Measurements from ENCODE around the gene CALML3. TPM values are rescaled to one million over a fixed set of nuclear protein-coding genes. Genes with fewer than 3 reads are reported as not detected.
A peak's percentile ranks its signal among the peaks of the same experiment; 100 is the strongest.

Gene CALML3
- total and polyA plus RNA-seq, 2 of the 13 experiments (the other 11 are each of a cell fraction or from before 2014, with no cell fraction given): not detected

DNA sequence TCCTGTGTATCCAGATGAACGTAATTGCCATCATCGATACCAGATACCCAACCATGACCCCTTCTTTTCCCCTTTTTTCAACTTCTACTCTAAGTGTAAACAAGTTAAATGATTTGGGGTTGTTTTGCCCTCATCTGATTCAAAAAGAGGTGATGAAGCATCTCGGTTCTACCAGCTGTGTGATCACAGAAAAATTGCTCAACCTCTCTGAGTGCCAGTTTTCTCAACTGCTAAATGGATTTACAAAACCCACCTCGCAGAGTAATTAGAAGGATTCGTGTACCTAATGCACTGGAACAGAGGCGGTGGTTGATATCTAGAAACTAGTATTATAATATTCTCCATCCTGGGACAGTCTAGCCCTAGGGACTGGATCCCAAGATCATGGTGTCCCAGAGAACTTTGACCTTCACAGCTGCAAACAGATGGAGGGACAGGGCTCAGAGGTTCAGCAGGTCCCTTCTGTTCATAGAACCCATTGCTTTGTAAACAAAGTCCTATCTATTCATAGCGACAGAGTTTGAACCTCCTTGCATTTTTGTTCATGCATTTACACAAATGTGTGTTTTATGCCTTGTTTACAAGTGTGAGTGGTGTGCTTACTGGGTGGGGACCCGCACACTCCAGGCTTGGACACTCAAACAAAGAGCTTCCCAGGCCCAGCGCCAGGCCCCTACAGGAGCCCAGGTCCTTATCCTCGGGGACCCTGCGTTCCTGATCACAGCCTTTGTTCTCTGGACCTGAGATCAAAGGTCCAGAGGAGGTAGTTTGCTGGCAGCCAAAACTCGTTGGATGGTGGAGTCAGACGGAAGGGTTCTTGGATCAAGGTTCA lies 46.4 kb downstream of the CALML3 start (continued):
- TF ChIP-seq POGZ (CRISPR knock-in tag; IDR thresholded peaks at IDR 0.05) (peak; percentile 59; the same call in 1 of the 2 replicates), NFYB (CRISPR knock-in tag; IDR thresholded peaks at IDR 0.05) (no peak), SAP130 (CRISPR knock-in tag; IDR thresholded peaks at IDR 0.05; ENCODE audit: low read depth) (peak; percentile 10; the same call in 1 of the 2 replicates), CREM (IDR thresholded peaks at IDR 0.05) (peak; percentile 49; the same call in 1 of the 2 replicates), CREM (CRISPR knock-in tag; IDR thresholded peaks at IDR 0.05) (no peak), TCF7 (IDR thresholded peaks at IDR 0.05; ENCODE audit: low read depth) (peak; percentile 30; the same call in 1 of the 2 replicates), GATAD1 (CRISPR knock-in tag; IDR thresholded peaks at IDR 0.05) (no peak), FOXK1 (CRISPR knock-in tag; IDR thresholded peaks at IDR 0.05; ENCODE audit: borderline replicate concordance, low read depth) (0 out of 2 replicates have a peak, but pooled peaks have one; percentile 28), RFX3 (CRISPR knock-in tag; IDR thresholded peaks at IDR 0.05) (no peak), ZNF292 (CRISPR knock-in tag; IDR thresholded peaks at IDR 0.05; ENCODE audit: borderline replicate concordance, low read depth) (peak; percentile 51; the same call in 1 of the 2 replicates), KLF9 (CRISPR knock-in tag; IDR thresholded peaks at IDR 0.05; ENCODE audit: low read depth) (no peak), SALL1 (CRISPR knock-in tag; IDR thresholded peaks at IDR 0.05) (peak; percentile 93), HDAC2 (CRISPR knock-in tag; IDR thresholded peaks at IDR 0.05) (0 out of 2 replicates have a peak, but pooled peaks have one; percentile 50), KDM2A (CRISPR knock-in tag; IDR thresholded peaks at IDR 0.05; ENCODE audit: borderline replicate concordance, low read depth) (no peak), ZNF746 (CRISPR knock-in tag; IDR thresholded peaks at IDR 0.05) (no peak), TEAD3 (CRISPR knock-in tag; optimal IDR thresholded peaks at IDR 0.05; ENCODE audit: borderline replicate concordance) (peak; percentile 44), ZNF549 (CRISPR knock-in tag; IDR thresholded peaks at IDR 0.05) (no peak), ZEB1 (IDR thresholded peaks at IDR 0.05; ENCODE audit: insufficient replicate concordance, low read depth) (no peak), NCOA1 (CRISPR knock-in tag; IDR thresholded peaks at IDR 0.05) (no peak)
- TF ChIP-seq, protein P1, sequence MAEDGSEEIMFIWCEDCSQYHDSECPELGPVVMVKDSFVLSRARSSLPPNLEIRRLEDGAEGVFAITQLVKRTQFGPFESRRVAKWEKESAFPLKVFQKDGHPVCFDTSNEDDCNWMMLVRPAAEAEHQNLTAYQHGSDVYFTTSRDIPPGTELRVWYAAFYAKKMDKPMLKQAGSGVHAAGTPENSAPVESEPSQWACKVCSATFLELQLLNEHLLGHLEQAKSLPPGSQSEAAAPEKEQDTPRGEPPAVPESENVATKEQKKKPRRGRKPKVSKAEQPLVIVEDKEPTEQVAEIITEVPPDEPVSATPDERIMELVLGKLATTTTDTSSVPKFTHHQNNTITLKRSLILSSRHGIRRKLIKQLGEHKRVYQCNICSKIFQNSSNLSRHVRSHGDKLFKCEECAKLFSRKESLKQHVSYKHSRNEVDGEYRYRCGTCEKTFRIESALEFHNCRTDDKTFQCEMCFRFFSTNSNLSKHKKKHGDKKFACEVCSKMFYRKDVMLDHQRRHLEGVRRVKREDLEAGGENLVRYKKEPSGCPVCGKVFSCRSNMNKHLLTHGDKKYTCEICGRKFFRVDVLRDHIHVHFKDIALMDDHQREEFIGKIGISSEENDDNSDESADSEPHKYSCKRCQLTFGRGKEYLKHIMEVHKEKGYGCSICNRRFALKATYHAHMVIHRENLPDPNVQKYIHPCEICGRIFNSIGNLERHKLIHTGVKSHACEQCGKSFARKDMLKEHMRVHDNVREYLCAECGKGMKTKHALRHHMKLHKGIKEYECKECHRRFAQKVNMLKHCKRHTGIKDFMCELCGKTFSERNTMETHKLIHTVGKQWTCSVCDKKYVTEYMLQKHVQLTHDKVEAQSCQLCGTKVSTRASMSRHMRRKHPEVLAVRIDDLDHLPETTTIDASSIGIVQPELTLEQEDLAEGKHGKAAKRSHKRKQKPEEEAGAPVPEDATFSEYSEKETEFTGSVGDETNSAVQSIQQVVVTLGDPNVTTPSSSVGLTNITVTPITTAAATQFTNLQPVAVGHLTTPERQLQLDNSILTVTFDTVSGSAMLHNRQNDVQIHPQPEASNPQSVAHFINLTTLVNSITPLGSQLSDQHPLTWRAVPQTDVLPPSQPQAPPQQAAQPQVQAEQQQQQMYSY (CRISPR knock-in tag; IDR thresholded peaks at IDR 0.05): no peak
- TF ChIP-seq, protein P2, sequence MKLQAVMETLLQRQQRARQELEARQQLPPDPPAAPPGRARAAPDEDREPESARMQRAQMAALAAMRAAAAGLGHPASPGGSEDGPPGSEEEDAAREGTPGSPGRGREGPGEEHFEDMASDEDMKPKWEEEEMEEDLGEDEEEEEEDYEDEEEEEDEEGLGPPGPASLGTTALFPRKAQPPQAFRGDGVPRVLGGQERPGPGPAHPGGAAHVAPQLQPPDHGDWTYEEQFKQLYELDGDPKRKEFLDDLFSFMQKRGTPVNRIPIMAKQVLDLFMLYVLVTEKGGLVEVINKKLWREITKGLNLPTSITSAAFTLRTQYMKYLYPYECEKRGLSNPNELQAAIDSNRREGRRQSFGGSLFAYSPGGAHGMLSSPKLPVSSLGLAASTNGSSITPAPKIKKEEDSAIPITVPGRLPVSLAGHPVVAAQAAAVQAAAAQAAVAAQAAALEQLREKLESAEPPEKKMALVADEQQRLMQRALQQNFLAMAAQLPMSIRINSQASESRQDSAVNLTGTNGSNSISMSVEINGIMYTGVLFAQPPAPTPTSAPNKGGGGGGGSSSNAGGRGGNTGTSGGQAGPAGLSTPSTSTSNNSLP (IDR thresholded peaks at IDR 0.05; ENCODE audit: low read depth, low read length): 0 out of 2 replicates have a peak, but pooled peaks have one; percentile 41
- TF ChIP-seq, protein P3, sequence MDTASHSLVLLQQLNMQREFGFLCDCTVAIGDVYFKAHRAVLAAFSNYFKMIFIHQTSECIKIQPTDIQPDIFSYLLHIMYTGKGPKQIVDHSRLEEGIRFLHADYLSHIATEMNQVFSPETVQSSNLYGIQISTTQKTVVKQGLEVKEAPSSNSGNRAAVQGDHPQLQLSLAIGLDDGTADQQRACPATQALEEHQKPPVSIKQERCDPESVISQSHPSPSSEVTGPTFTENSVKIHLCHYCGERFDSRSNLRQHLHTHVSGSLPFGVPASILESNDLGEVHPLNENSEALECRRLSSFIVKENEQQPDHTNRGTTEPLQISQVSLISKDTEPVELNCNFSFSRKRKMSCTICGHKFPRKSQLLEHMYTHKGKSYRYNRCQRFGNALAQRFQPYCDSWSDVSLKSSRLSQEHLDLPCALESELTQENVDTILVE (CRISPR knock-in tag; IDR thresholded peaks at IDR 0.05): no peak

Data from HepG2 (cell line).